PFSK-1 (cell line): Measurements from ENCODE around the gene NFKBIE.

Experiments used
- FOXP2 ChIP-seq: optimal IDR thresholded peaks from 2 replicates; pipeline ENCODE3; 2011; ENCODE audit warnings: borderline replicate concordance, control low read depth, inconsistent platforms; ENCODE audit not compliant: insufficient read depth; ENCODE audit errors: extremely low read length, extremely low read depth
- POLR2AphosphoS5 ChIP-seq: IDR thresholded peaks from 2 replicates; pipeline ENCODE4 v1.6.1; 2012; ENCODE audit warnings: low read depth, mild to moderate bottlenecking, control low read depth, low read length, moderate library complexity
- REST ChIP-seq, 2 experiments: IDR thresholded peaks; 2 replicates each; pipeline versions ENCODE4 v1.6.1 to v1.8.0; 2011 to 2012; ENCODE audit warnings: low read depth in 2 of 2, low read length in 2 of 2, control low read depth in 1 of 2, inconsistent platforms in 1 of 2, mild to moderate bottlenecking in 1 of 2, moderate library complexity in 1 of 2; ENCODE audit not compliant: insufficient read depth in 1 of 2
- SIN3A ChIP-seq: IDR thresholded peaks from 2 replicates; pipeline ENCODE4 v1.6.1; 2012; ENCODE audit warnings: mild to moderate bottlenecking, low read length, moderate library complexity, borderline replicate concordance; ENCODE audit not compliant: insufficient read depth
- TAF1 ChIP-seq: IDR thresholded peaks from 2 replicates; pipeline ENCODE4 v1.6.1; 2012; ENCODE audit warnings: low read length, control low read depth, borderline replicate concordance; ENCODE audit not compliant: insufficient read depth

GRCh38 chr6:44257025-44257752 is 8.2 kb downstream of the NFKBIE start, which contains the start of gene SLC35B2:
- TF ChIP-seq POLR2AphosphoS5 (peak; percentile 70; the same call in 1 of the 2 replicates), REST (IDR thresholded peaks at IDR 0.05; ENCODE audit: insufficient read depth in 1 of 2, low read depth in 2 of 2, low read length in 2 of 2) (0 out of 4 replicates have a peak, but pooled peaks of 1 of the 2 experiments have one; percentile 26), TAF1 (no peak), SIN3A (no peak), FOXP2 (no peak)
